DOHH2 (cell line): ENCODE results near the gene PIK3R3.

Experiments used
- CTCF ChIP-seq: fragments of 200-600 bp; sonication (generic); IDR thresholded peaks from one replicate; pipeline ENCODE4 v1.5.1; 2014; ENCODE audit warnings: antibody characterized with exemption, mild to moderate bottlenecking, low read depth, low read length; ENCODE audit not compliant: poor library complexity, severe bottlenecking
- EZH2phosphoT487 ChIP-seq: fragments of 200-600 bp; sonication (generic); IDR thresholded peaks from 2 replicates; pipeline ENCODE4 v1.6.1; 2017; ENCODE audit warnings: borderline replicate concordance, mild to moderate bottlenecking, antibody characterized with exemption, low read length, moderate library complexity, mixed read lengths

- TF ChIP-seq CTCF (no peak), EZH2phosphoT487 (no peak)
Measured at GRCh38 chr1:46039571-46040052, 92.8 kb downstream of the PIK3R3 start.
